LNCaP clone FGC (cell line): ENCODE data around the gene COA4.

Experiments used
- DNase-seq: peaks from one replicate; pipeline ENCODE4 v3.0.0-alpha.2; 2011; ENCODE audit warnings: low read depth
- H3K4me3 ChIP-seq: 2 replicates; pipeline ENCODE4 v1.5.1; 2011; ENCODE audit warnings: mild to moderate bottlenecking, low read depth, low read length, control low read depth
- TF ChIP-seq, protein P1 (sequence below): IDR thresholded peaks from 2 replicates; pipeline ENCODE4 v1.5.1; 2012; ENCODE audit warnings: mild to moderate bottlenecking; ENCODE audit not compliant: control insufficient read depth, insufficient read depth; ENCODE audit errors: extremely low read depth

The COA4 gene

DNA sequence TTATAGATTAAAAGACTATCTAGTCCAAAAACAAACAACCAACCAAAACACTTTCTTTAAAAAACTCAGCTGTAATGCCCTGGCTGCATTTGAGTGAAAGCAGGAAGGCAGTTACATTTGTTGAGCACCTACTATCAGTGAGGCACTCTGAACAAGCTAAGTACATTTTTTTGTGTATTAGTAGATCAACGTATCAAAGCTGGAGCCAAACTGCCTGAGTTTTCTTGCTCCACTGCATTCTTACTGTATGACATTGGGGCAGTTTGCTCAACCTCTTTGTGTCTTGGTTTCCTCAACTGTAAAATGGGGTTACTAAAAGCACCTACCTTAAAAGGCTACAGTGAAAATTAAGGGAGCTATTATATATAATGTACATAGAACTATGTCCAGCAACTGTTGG lies 22.0 kb downstream of the COA4 start:
- H3K4me3 ChIP-seq, result no peak overlapping the region
- TF ChIP-seq, protein P1, sequence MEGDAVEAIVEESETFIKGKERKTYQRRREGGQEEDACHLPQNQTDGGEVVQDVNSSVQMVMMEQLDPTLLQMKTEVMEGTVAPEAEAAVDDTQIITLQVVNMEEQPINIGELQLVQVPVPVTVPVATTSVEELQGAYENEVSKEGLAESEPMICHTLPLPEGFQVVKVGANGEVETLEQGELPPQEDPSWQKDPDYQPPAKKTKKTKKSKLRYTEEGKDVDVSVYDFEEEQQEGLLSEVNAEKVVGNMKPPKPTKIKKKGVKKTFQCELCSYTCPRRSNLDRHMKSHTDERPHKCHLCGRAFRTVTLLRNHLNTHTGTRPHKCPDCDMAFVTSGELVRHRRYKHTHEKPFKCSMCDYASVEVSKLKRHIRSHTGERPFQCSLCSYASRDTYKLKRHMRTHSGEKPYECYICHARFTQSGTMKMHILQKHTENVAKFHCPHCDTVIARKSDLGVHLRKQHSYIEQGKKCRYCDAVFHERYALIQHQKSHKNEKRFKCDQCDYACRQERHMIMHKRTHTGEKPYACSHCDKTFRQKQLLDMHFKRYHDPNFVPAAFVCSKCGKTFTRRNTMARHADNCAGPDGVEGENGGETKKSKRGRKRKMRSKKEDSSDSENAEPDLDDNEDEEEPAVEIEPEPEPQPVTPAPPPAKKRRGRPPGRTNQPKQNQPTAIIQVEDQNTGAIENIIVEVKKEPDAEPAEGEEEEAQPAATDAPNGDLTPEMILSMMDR, result no peak
- DNase-seq, result no peak

DNA sequence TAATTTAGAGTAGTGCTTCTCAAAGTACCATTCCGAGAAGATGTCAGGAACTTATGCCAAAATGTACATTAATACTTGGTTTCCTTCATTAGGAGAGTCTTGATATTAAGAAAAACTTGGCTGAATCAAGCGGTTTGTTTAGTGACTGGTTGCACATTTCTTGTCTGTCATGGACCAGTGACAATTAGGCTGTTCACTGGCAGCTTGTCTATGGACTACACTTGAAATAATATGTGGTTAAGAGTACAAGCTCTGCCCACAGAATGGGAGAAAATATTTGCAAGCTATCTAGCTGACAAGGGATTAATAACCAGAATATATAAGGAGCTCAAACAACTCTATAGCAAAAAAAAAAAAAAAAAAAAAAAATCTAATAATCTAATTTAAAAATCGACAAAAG lies 24.6 kb downstream of the COA4 start:
- DNase-seq, result no peak
- TF ChIP-seq, protein P1, result no peak
- H3K4me3 ChIP-seq, result no peak overlapping the region

GRCh38 chr11:73851046-73851764 lies 25.4 kb downstream of the COA4 start:
- TF ChIP-seq, protein P1, result no peak
- no peak overlapping the region for H3K4me3 ChIP-seq
- DNase-seq, result no peak

DNA sequence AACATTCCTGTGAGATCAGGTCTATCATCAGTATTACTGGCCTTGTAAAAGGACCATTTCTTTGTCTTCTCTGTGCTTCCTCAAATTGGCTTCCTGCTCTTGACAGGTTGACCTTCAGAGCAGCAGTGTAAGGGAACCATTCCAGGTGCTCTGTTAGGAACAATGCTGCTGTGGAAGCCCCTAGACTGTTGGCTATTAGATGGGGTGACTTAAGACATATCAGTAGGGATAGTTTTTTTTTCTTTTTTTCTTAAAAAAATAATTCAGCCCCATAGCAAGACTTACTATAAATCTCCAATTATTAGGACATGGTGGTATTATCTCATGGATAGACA lies 37.6 kb downstream of the COA4 start:
- TF ChIP-seq, protein P1, result no peak
- no peak overlapping the region for H3K4me3 ChIP-seq
- DNase-seq, result no peak

DNA sequence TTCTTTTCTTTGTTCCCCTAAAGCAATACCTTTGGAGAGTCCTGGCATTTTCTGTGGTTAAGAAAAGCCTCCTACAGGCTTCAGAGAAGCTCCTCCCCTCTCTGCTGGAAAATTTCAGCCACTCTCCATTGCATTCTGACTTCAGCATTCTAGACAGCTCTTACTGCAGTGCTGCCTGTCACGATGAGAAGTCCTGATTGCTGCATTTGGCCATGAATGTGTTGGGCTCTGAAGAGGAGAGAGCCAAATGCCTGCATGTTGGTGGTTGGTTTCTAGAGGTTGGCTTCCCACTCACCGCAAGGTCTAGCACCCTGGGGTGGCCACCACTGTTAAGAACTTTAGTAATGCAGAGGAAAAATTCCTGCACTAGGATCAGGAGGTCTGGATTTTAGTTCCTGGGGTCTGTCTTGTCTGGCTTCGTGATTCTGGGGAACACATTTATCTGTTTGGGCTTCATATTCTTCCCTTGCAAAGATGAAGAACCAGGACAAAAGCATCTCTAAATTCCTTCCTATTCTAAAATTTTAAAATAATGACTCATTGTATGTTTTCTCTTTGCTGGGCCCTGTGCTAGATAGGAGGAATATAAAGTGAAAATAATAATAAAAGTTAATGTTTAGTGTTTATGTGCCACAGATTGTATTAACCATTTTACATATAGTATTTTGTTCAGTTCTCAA lies 38.1 kb downstream of the COA4 start:
- DNase-seq, result no peak

DNA sequence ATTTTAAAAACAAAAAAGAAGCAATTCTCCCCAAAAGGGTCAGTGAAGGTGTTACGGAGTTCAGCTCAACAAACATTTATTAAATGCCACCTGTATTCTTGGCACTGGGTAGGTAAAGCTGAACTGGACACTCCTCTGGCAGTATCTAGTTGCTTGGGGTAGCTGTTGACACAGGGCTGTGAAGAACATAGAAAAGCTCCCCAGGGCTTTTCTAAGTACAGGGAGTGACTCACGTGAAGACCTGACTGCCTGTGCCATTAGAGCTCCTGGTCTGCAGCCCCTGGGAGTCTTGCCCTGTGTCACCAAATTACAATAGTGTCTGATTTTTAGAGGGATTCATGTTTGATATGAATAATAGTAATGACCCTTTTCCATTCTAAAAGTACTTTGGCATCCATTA lies 43.6 kb downstream of the COA4 start:
- no peak overlapping the region for H3K4me3 ChIP-seq
- TF ChIP-seq, protein P1, result no peak
- DNase-seq, result no peak

More for the DNA sequence above, 38.1 kb downstream of the COA4 start:
- H3K4me3 ChIP-seq, result no peak overlapping the region
- TF ChIP-seq, protein P1, result no peak
